Measurements from ENCODE around the gene PKHD1. TPM values are rescaled to one million over a fixed set of nuclear protein-coding genes. Genes with fewer than 3 reads are reported as not detected.

PKHD1 gene
- total and polyA plus RNA-seq, 2 of the 13 experiments (the other 11 are each of a cell fraction or from before 2014, with no cell fraction given), result 0.01 to 0.13 TPM

- TF ChIP-seq NCOA2 (CRISPR knock-in tag; IDR thresholded peaks at IDR 0.05), result no peak
- TF ChIP-seq, protein P1, sequence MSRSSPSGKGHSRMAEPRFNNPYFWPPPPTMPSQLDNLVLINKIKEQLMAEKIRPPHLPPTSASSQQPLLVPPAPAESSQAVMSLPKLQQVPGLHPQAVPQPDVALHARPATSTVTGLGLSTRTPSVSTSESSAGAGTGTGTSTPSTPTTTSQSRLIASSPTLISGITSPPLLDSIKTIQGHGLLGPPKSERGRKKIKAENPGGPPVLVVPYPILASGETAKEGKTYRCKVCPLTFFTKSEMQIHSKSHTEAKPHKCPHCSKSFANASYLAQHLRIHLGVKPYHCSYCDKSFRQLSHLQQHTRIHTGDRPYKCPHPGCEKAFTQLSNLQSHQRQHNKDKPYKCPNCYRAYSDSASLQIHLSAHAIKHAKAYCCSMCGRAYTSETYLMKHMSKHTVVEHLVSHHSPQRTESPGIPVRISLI (CRISPR knock-in tag; IDR thresholded peaks at IDR 0.05; ENCODE audit: borderline replicate concordance), result no peak
- TF ChIP-seq ZNF263 (CRISPR knock-in tag; IDR thresholded peaks at IDR 0.05), result no peak
- TF ChIP-seq RARG (CRISPR knock-in tag; IDR thresholded peaks at IDR 0.05; ENCODE audit: low read depth), result no peak
- no peak for TF ChIP-seq HNF4G (IDR thresholded peaks at IDR 0.05; ENCODE audit: borderline replicate concordance, low read depth, low read length)
- no peak for TF ChIP-seq HNF4G (CRISPR knock-in tag; IDR thresholded peaks at IDR 0.05; ENCODE audit: borderline replicate concordance, low read depth)
- no peak for TF ChIP-seq ZFAT (CRISPR knock-in tag; conservative IDR thresholded peaks at IDR 0.05)
- no peak overlapping the region for H3K4me2 ChIP-seq (ENCODE audit: low read depth, low read length)
- no peaks in the 10 kb centered on the region for H3K9me3 ChIP-seq (ENCODE audit: low read length)
- in situ Hi-C loops (cut with HindIII; ENCODE audit: extremely low pct_ligation_motif_present, low pct_unique_long_range_greater_than_20kb), result no loop called here
- DNase-seq (ENCODE audit: low spot score) (no peak), FAIRE-seq (no peak), ATAC-seq (no peak)
- no peaks in the 10 kb centered on the region for H3K27me3 ChIP-seq (ENCODE audit: control insufficient read depth in 1 of 2, insufficient read depth in 2 of 2, low read length in 2 of 2)
- H3K4me1 ChIP-seq (ENCODE audit: insufficient read depth, low read length), result peaks cover 8% of the 10 kb centered on the region
- H4K20me1 ChIP-seq (ENCODE audit: insufficient read depth, low read length), result no peaks in the 10 kb centered on the region
- intact Hi-C loops (cut with micrococcal nuclease; ENCODE audit: unreplicated experiment), result no loop called here
- H3K9ac ChIP-seq (ENCODE audit: insufficient read depth, low read depth, low read length), result no peak overlapping the region
- no peak overlapping the region for H3K4me3 ChIP-seq (replicated peaks in 1 of 3; ENCODE audit: insufficient read depth in 1 of 3, low read depth in 2 of 3, low read length in 3 of 3)
- WGBS (ENCODE audit: low lambda C conversion rate), result 82% methylated on average over 1 of the region's 1 CpG
- no peak overlapping the region for H3K27ac ChIP-seq (ENCODE audit: extremely low read length, insufficient read depth, low read length)
- H3K36me3 ChIP-seq (replicated peaks in 1 of 2; ENCODE audit: control insufficient read depth in 1 of 2, insufficient read depth in 2 of 2, low read length in 2 of 2), result no peaks in the 10 kb centered on the region
- POLR2A ChIA-PET, result no interaction called here
- no peaks in the 10 kb centered on the region for H3K79me2 ChIP-seq (ENCODE audit: insufficient read depth, low read length)
- CTCF ChIA-PET (ENCODE audit: low intra/inter-chr PET ratio, low total read pairs), result no interaction called here
- BruUV-seq (replicated peaks), result no TSS peak
- H2AFZ ChIP-seq (ENCODE audit: low read length), result no peak overlapping the region
These were observed 471.2 kb downstream of the PKHD1 start for GRCh38 chr6:51616243-51616642.

GRCh38 chr6:51614725-51615124 lies 472.7 kb downstream of the PKHD1 start:
- H3K36me3 ChIP-seq (replicated peaks in 1 of 2; ENCODE audit: control insufficient read depth in 1 of 2, insufficient read depth in 2 of 2, low read length in 2 of 2), result no peaks in the 10 kb centered on the region
- POLR2A ChIA-PET, result no interaction called here
- no peaks in the 10 kb centered on the region for H3K79me2 ChIP-seq (ENCODE audit: insufficient read depth, low read length)
- H3K4me1 ChIP-seq (ENCODE audit: insufficient read depth, low read length), result peaks cover 8% of the 10 kb centered on the region
- no peak for FAIRE-seq
- intact Hi-C loops (cut with micrococcal nuclease; ENCODE audit: unreplicated experiment) (no loop called here), in situ Hi-C loops (cut with HindIII; ENCODE audit: extremely low pct_ligation_motif_present, low pct_unique_long_range_greater_than_20kb) (no loop called here)
- H3K27me3 ChIP-seq (ENCODE audit: control insufficient read depth in 1 of 2, insufficient read depth in 2 of 2, low read length in 2 of 2), result no peaks in the 10 kb centered on the region
- no peak overlapping the region for H2AFZ ChIP-seq (ENCODE audit: low read length)
- H4K20me1 ChIP-seq (ENCODE audit: insufficient read depth, low read length), result no peaks in the 10 kb centered on the region
- BruUV-seq (replicated peaks), result no TSS peak
- no peak for DNase-seq (ENCODE audit: low spot score)
- H3K9ac ChIP-seq (ENCODE audit: insufficient read depth, low read depth, low read length), result no peak overlapping the region
- H3K9me3 ChIP-seq (ENCODE audit: low read length), result no peaks in the 10 kb centered on the region
- no peak overlapping the region for H3K27ac ChIP-seq (ENCODE audit: extremely low read length, insufficient read depth, low read length)
- no peak overlapping the region for H3K4me3 ChIP-seq (replicated peaks in 1 of 3; ENCODE audit: insufficient read depth in 1 of 3, low read depth in 2 of 3, low read length in 3 of 3)
- H3K4me2 ChIP-seq (ENCODE audit: low read depth, low read length), result no peak overlapping the region
- no peak for TF ChIP-seq JUN (CRISPR knock-in tag; IDR thresholded peaks at IDR 0.05)
- CTCF ChIA-PET (ENCODE audit: low intra/inter-chr PET ratio, low total read pairs), result no interaction called here
- no peak for ATAC-seq

Measured in HepG2 (cell line).